Motor neuron (in vitro differentiated cells): ENCODE data around the gene CDKL5. TPM values are rescaled to one million over a fixed set of nuclear protein-coding genes. Genes with fewer than 3 reads are reported as not detected.

Experiments
- ATAC-seq, 8 experiments: fragments of 200-7000 bp; cut with Tn5 transposase; replicated peaks in 6 of 8; 2 replicates each; pipeline ENCODE4 v1.8.0; 2021; ENCODE audit warnings: mild to moderate bottlenecking in 8 of 8, moderate library complexity in 8 of 8
- H3K27ac ChIP-seq, 2 donors: fragments of 250-450 bp; sonication (Bioruptor Pico); 2 replicates each; pipeline ENCODE4 v1.9.0; 2021; ENCODE audit warnings: antibody characterized with exemption in 2 of 2, mild to moderate bottlenecking in 2 of 2, moderate library complexity in 1 of 2
- H3K4me1 ChIP-seq, 2 donors: fragments of 250-450 bp; sonication (Bioruptor Pico); replicated peaks in 1 of 2; 2 replicates each; pipeline ENCODE4 v1.6.1; 2021; ENCODE audit warnings: antibody characterized with exemption in 2 of 2, mild to moderate bottlenecking in 2 of 2, moderate library complexity in 1 of 2
- H3K4me3 ChIP-seq, 5 donors: fragments of 250-450 bp; sonication (Bioruptor Pico); 2 replicates each; pipeline ENCODE4 v1.9.0; 2021; ENCODE audit warnings: antibody characterized with exemption in 5 of 5, mild to moderate bottlenecking in 5 of 5, moderate library complexity in 4 of 5
- WGBS, 10 experiments: fragments of 450-650 bp; shearing (Covaris generic); methylation state at CpG; one replicate each; pipeline ENCODE4 v1.0.0; 2022; 5-methylcytosine and 5-hydroxymethylcytosine counted together
- in situ Hi-C, 9 experiments: fragments of 400-800 bp; cut with MboI; loops; one replicate each; pipeline ENCODE4 v1.15.0; 2021; ENCODE audit warnings: low sequenced_read_pairs in 9 of 9, low pct_unique_long_range_greater_than_20kb in 2 of 9; ENCODE audit not compliant: unreplicated experiment in 9 of 9
- total RNA-seq, 8 experiments: library from RNA; unstranded; fragments of 300-600 nt; gene quantifications; 2 replicates each; pipeline versions ENCODE4 v1.2.3 to v1.2.4, GENCODE V29; 2022

Gene CDKL5
- total RNA-seq, 8 experiments from 2014 or later, result 0.71 to 10.6 (median 7.5) TPM

- in situ Hi-C loops, result no loop called here
Measured at GRCh38 chrX:18668071-18668835, 242.8 kb downstream of the CDKL5 start.

GRCh38 chrX:18672008-18672407 lies 246.6 kb downstream of the CDKL5 start, which contains the start of gene RS1:
Gene RS1 (minus strand): TSS chrX:18672108. CDS start chrX:18672068, 40 bp downstream.
- in situ Hi-C loops, result no loop called here

More at GRCh38 chrX:18668071-18668835, 242.8 kb downstream of the CDKL5 start:
- Histone ChIP-seq H3K4me1 (peaks cover 6 to 8% of the 10 kb centered on the region in 2 donors), H3K4me3 (no peak overlapping the region), H3K27ac (peak overlapping the region in 1 of 2 donors; percentile 26)
- ATAC-seq, result peak in 3 of 8 experiments; percentile 58 to 64 (median 60)
- 28 to 75% (median 51%) methylated on average over 2 to 10 of the region's 15 CpGs; no CpG with 5 or more reads in 4 of the 10 experiments for WGBS, 10 experiments

GRCh38 chrX:18674417-18674787 lies 249.0 kb downstream of the CDKL5 start:
- no peak overlapping the region for H3K27ac ChIP-seq
- H3K4me1 ChIP-seq, result no peaks in the 10 kb centered on the region
- H3K4me3 ChIP-seq, result peak overlapping the region; percentile 57 to 98 (median 66)
- in situ Hi-C loops, result no loop called here
- WGBS, 10 experiments, result 2 to 41% (median 10%) methylated on average over 2 to 16 of the region's 19 CpGs; no CpG with 5 or more reads in 6 of the 10 experiments
- peak; percentile 27 to 72 (median 60) for ATAC-seq

More at GRCh38 chrX:18672008-18672407, 246.6 kb downstream of the CDKL5 start, which contains the start of gene RS1:
- ATAC-seq, result no peak
- Histone ChIP-seq H3K4me1 (peaks cover 6 to 8% of the 10 kb centered on the region in 2 donors), H3K4me3 (no peak within 1 kb of the TSS), H3K27ac (no peak within 1 kb of the TSS)
- 50 to 100% (median 86%) methylated on average over 2 to 5 of the region's 10 CpGs; no CpG with 5 or more reads in 6 of the 10 experiments for WGBS, 10 experiments

- WGBS, 10 experiments, result 0 to 29% (median 0%) methylated on average over 1 to 24 of the region's 74 CpGs; no CpG with 5 or more reads in 6 of the 10 experiments
- H3K4me1 ChIP-seq, result no peaks in the 10 kb centered on the region
- H3K27ac ChIP-seq, result peak overlapping the region in 1 of 2 donors; percentile 57
- in situ Hi-C loops, result loop anchor here in 1 of 9 experiments (25.0 kb wide), 1 partner anchor 212 kb away; no protein-coding TSS in a partner anchor
- peak overlapping the region; percentile 57 to 98 (median 66) for H3K4me3 ChIP-seq
- ATAC-seq, result peak; percentile 91 to 95 (median 94)
Measured at GRCh38 chrX:18674788-18675735, 249.7 kb downstream of the CDKL5 start.

GRCh38 chrX:18676050-18676449 lies 250.6 kb downstream of the CDKL5 start:
- no CpG with 5 or more reads among the region's 10 CpGs for WGBS, 10 experiments
- in situ Hi-C loops, result loop anchor here in 1 of 9 experiments (25.0 kb wide), 1 partner anchor 211 kb away; no protein-coding TSS in a partner anchor
- no peaks in the 10 kb centered on the region for H3K4me1 ChIP-seq
- ATAC-seq, result no peak
- H3K4me3 ChIP-seq, result no peak overlapping the region
- H3K27ac ChIP-seq, result no peak overlapping the region

- Histone ChIP-seq H3K4me3 (no peak overlapping the region), H3K27ac (no peak overlapping the region), H3K4me1 (no peaks in the 10 kb centered on the region)
- peak in 1 of 8 experiments; percentile 21 for ATAC-seq
- WGBS, 10 experiments, result no CpG with 5 or more reads among the region's 11 CpGs
- in situ Hi-C loops, result loop anchor here in 1 of 9 experiments (25.0 kb wide), 1 partner anchor 211 kb away; no protein-coding TSS in a partner anchor
Measured at GRCh38 chrX:18676470-18676869, 251.1 kb downstream of the CDKL5 start.

GRCh38 chrX:18677161-18677869 lies 251.9 kb downstream of the CDKL5 start:
- Histone ChIP-seq H3K4me1 (no peaks in the 10 kb centered on the region), H3K27ac (no peak overlapping the region), H3K4me3 (no peak overlapping the region)
- in situ Hi-C loops, result loop anchor here in 1 of 9 experiments (25.0 kb wide), 1 partner anchor 210 kb away; no protein-coding TSS in a partner anchor
- no peak for ATAC-seq
- WGBS, 10 experiments, result 48 to 55% methylated on average over 6 to 7 of the region's 17 CpGs; no CpG with 5 or more reads in 8 of the 10 experiments

GRCh38 chrX:18681996-18682395 lies 256.6 kb downstream of the CDKL5 start:
- 0 to 83% (median 34%) methylated on average over 1 to 4 of the region's 6 CpGs; no CpG with 5 or more reads in 7 of the 10 experiments for WGBS, 10 experiments
- Histone ChIP-seq H3K4me3 (no peak overlapping the region), H3K4me1 (no peaks in the 10 kb centered on the region), H3K27ac (no peak overlapping the region)
- in situ Hi-C loops, result loop anchor here in 1 of 9 experiments (25.0 kb wide), 1 partner anchor 205 kb away; no protein-coding TSS in a partner anchor
- no peak for ATAC-seq

- in situ Hi-C loops, result loop anchor here in 1 of 9 experiments (25.0 kb wide), 1 partner anchor 204 kb away; no protein-coding TSS in a partner anchor
- H3K27ac ChIP-seq, result no peak overlapping the region
- ATAC-seq, result no peak
- H3K4me3 ChIP-seq, result no peak overlapping the region
- no peaks in the 10 kb centered on the region for H3K4me1 ChIP-seq
- 40 to 76% (median 63%) methylated on average over 2 to 4 of the region's 9 CpGs; no CpG with 5 or more reads in 6 of the 10 experiments for WGBS, 10 experiments
Measured at GRCh38 chrX:18682979-18683387, 257.6 kb downstream of the CDKL5 start.

- H3K4me1 ChIP-seq, result peaks cover 5 to 18% of the 10 kb centered on the region in 2 donors
- H3K27ac ChIP-seq, result no peak overlapping the region
- ATAC-seq, result no peak
- in situ Hi-C loops, result loop anchor here in 1 of 9 experiments (25.0 kb wide), 1 partner anchor 199 kb away; no protein-coding TSS in a partner anchor
- 0 to 100% (median 56%) methylated on average over 1 to 4 of the region's 7 CpGs; no CpG with 5 or more reads in 3 of the 10 experiments for WGBS, 10 experiments
- no peak overlapping the region for H3K4me3 ChIP-seq
Measured at GRCh38 chrX:18687856-18688495, 262.6 kb downstream of the CDKL5 start.

- 10 to 83% (median 44%) methylated on average over 1 of the region's 1 CpG; no CpG with 5 or more reads in 5 of the 10 experiments for WGBS, 10 experiments
- peaks cover 5 to 18% of the 10 kb centered on the region in 2 donors for H3K4me1 ChIP-seq
- in situ Hi-C loops, result loop anchor here in 1 of 9 experiments (25.0 kb wide), 1 partner anchor 196 kb away; no protein-coding TSS in a partner anchor
- H3K4me3 ChIP-seq, result no peak overlapping the region
- no peak for ATAC-seq
- H3K27ac ChIP-seq, result no peak overlapping the region
Measured at GRCh38 chrX:18691431-18691830, 266.0 kb downstream of the CDKL5 start.
